Measurements from ENCODE around the gene TBXA2R.

The TBXA2R gene

DNA sequence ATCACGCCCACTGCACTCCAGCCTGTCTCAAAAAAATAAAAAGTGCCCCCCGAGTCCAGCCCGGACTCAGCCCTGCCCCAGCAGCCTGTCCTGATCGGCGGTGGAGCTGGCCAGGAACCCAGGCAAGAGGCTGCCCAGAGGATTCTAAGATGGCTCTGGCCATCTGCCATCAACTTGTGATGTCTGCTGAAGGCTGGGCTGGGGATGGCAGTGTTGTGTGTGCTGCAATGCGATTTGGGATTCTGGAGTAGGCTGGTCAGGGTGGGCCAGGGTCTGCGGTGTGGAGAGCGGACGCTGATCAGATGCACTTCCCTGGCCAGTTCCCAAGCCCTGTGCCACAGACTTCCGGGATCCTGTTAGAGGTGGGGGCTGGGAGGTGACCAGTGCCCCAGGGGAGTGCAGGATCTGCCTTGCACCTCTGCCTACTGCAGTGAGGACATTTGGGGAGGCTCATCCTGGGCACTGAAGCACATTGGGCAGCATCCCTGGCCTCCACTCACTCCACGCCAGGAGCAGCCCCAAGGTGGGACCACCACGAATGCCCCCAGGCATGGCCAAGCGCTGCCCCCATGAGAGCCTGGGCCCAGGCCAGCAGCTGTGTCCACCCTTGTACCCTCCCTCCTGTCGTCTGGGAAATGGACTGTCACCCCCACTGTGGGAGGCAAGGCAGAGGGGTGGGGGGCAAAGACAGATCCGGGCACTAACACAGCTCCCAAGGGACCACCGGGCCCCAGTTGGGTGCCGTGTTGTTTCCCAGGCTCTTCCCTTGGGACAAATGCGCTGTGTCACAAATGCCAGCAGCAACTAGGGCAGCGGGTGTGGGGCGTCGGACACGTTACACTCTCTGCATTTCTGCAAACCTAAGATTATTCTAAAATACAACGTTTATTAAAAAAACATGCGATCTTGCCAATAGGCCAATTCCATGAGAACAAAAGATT lies 3.4 kb upstream of the TBXA2R start:
- peaks cover 8% of the 10 kb centered on the region; the same call in 1 of the 2 replicates for H3K36me3 ChIP-seq (replicated peaks; ENCODE audit: insufficient read depth, low read length)
- H3K9me3 ChIP-seq (replicated peaks; ENCODE audit: insufficient read depth, low read length): no peaks in the 10 kb centered on the region
- no peaks in the 10 kb centered on the region; the same call in 1 of the 2 replicates for H3K27me3 ChIP-seq (replicated peaks; ENCODE audit: insufficient read depth, low read length)
- no peak overlapping the region for H3K4me3 ChIP-seq (ENCODE audit: low read length)
- H3K4me1 ChIP-seq (ENCODE audit: low read length): peaks cover 11% of the 10 kb centered on the region; the same call in 1 of the 2 replicates
- no peak overlapping the region for H3K27ac ChIP-seq (ENCODE audit: low read length)
- H3K4me2 ChIP-seq (ENCODE audit: low read depth, low read length): no peak overlapping the region
- TF ChIP-seq, protein P1, sequence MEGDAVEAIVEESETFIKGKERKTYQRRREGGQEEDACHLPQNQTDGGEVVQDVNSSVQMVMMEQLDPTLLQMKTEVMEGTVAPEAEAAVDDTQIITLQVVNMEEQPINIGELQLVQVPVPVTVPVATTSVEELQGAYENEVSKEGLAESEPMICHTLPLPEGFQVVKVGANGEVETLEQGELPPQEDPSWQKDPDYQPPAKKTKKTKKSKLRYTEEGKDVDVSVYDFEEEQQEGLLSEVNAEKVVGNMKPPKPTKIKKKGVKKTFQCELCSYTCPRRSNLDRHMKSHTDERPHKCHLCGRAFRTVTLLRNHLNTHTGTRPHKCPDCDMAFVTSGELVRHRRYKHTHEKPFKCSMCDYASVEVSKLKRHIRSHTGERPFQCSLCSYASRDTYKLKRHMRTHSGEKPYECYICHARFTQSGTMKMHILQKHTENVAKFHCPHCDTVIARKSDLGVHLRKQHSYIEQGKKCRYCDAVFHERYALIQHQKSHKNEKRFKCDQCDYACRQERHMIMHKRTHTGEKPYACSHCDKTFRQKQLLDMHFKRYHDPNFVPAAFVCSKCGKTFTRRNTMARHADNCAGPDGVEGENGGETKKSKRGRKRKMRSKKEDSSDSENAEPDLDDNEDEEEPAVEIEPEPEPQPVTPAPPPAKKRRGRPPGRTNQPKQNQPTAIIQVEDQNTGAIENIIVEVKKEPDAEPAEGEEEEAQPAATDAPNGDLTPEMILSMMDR (IDR thresholded peaks at IDR 0.05; ENCODE audit: low read length): no peak
- no peak for TF ChIP-seq EZH2 (optimal IDR thresholded peaks at IDR 0.05; ENCODE audit: low read depth, low read length)
- TF ChIP-seq EZH2phosphoT487 (IDR thresholded peaks at IDR 0.05; ENCODE audit: low read length): no peak
- H3F3A ChIP-seq (ENCODE audit: insufficient read depth, low read length): peaks cover 6% of the 10 kb centered on the region; the same call in 1 of the 2 replicates
- H3K9ac ChIP-seq (ENCODE audit: low read length): no peak overlapping the region
- H4K20me1 ChIP-seq (ENCODE audit: insufficient read depth, low read length): no peaks in the 10 kb centered on the region
- no peak for DNase-seq
- H2AFZ ChIP-seq (ENCODE audit: low read length): no peak overlapping the region
- H3K79me2 ChIP-seq (ENCODE audit: low read length): no peaks in the 10 kb centered on the region
- H3K9me2 ChIP-seq (replicated peaks; ENCODE audit: insufficient read depth, low read length): no peaks in the 10 kb centered on the region

DNA sequence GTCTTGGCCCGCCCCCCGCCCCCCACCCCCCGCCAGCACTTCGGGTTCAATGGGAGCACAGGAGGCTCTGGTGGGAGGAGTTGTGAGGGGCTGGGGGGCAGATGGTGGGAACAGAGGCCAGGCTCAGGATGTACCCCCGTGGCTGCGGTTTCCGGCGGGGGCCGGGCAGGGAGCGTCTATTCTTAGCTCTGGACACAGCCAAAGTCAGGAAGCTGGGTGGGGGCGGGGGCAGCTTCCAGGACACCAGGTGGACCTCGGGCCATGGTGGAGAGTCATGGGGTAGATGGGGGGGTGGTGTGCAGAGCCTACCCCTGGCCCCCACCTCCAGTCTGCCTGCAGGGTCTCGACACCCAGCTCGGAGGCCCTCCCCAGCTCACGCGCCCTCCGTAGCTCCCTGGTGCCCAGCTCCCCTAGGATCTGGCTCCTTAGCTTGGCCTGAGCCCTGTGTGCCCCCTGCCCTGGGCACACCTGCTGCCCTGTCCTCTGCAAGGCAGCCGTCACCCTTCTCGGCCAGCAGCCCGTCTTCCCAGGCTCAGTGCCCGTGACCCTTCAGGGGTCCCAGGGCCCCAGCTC lies 2.2 kb upstream of the TBXA2R start:
- Histone ChIP-seq H3K4me2 (ENCODE audit: low read depth, low read length) (no peak overlapping the region), H3K4me1 (ENCODE audit: low read length) (peaks cover 11% of the 10 kb centered on the region; the same call in 1 of the 2 replicates)

DNA sequence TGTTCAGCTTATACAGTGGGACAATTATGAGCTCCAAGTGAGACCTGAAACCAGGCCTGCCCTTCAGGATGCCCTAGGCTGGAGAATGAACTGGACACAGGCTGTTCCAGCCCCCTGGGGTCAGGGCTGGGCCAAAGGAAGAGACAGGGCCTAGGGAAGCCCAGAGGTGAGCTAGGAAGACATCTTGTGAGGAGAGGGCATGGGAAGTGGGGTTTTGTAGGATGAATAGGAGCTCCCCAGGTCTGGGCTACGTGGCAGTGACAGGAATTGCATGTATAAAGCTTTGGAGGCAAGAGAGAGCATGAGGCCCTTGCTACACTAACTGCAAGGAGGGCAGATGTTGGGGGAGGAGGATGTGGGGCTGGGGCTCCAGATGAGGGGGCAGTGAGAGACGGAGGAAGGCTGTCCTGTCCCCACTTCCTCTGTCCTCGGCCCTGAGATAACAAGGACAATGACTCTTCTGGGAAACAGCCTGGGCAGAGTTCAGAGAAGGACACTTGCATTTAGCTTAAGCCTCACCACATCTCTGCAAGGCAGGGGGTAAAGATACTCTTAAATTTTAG lies 1.5 kb upstream of the TBXA2R start:
- Histone ChIP-seq H3K4me3 (ENCODE audit: low read length) (no peak overlapping the region), H3K36me3 (replicated peaks; ENCODE audit: insufficient read depth, low read length) (peaks cover 8% of the 10 kb centered on the region; the same call in 1 of the 2 replicates), H3K27ac (ENCODE audit: low read length) (no peak overlapping the region), H3K79me2 (ENCODE audit: low read length) (no peaks in the 10 kb centered on the region), H4K20me1 (ENCODE audit: insufficient read depth, low read length) (no peaks in the 10 kb centered on the region), H3K4me1 (ENCODE audit: low read length) (peaks cover 11% of the 10 kb centered on the region; the same call in 1 of the 2 replicates), H2AFZ (ENCODE audit: low read length) (no peak overlapping the region), H3K4me2 (ENCODE audit: low read depth, low read length) (no peak overlapping the region), H3F3A (ENCODE audit: insufficient read depth, low read length) (peaks cover 6% of the 10 kb centered on the region; the same call in 1 of the 2 replicates), H3K9ac (ENCODE audit: low read length) (no peak overlapping the region), H3K9me3 (replicated peaks; ENCODE audit: insufficient read depth, low read length) (no peaks in the 10 kb centered on the region), H3K9me2 (replicated peaks; ENCODE audit: insufficient read depth, low read length) (no peaks in the 10 kb centered on the region), H3K27me3 (replicated peaks; ENCODE audit: insufficient read depth, low read length) (peaks cover 9% of the 10 kb centered on the region)
- TF ChIP-seq EZH2 (optimal IDR thresholded peaks at IDR 0.05; ENCODE audit: low read depth, low read length): no peak
- TF ChIP-seq, protein P1 (IDR thresholded peaks at IDR 0.05; ENCODE audit: low read length): no peak
- no peak for TF ChIP-seq EZH2phosphoT487 (IDR thresholded peaks at IDR 0.05; ENCODE audit: low read length)
- no peak for DNase-seq

More for the DNA sequence above, 2.2 kb upstream of the TBXA2R start:
- no peak for DNase-seq
- Histone ChIP-seq H3K36me3 (replicated peaks; ENCODE audit: insufficient read depth, low read length) (peaks cover 8% of the 10 kb centered on the region; the same call in 1 of the 2 replicates), H3K27ac (ENCODE audit: low read length) (no peak overlapping the region), H3K4me3 (ENCODE audit: low read length) (no peak overlapping the region), H3K9ac (ENCODE audit: low read length) (no peak overlapping the region), H3K9me3 (replicated peaks; ENCODE audit: insufficient read depth, low read length) (no peaks in the 10 kb centered on the region), H3K79me2 (ENCODE audit: low read length) (no peaks in the 10 kb centered on the region), H3K9me2 (replicated peaks; ENCODE audit: insufficient read depth, low read length) (no peaks in the 10 kb centered on the region), H2AFZ (ENCODE audit: low read length) (no peak overlapping the region), H3K27me3 (replicated peaks; ENCODE audit: insufficient read depth, low read length) (peaks cover 3% of the 10 kb centered on the region; the same call in 1 of the 2 replicates), H3F3A (ENCODE audit: insufficient read depth, low read length) (peaks cover 6% of the 10 kb centered on the region; the same call in 1 of the 2 replicates), H4K20me1 (ENCODE audit: insufficient read depth, low read length) (no peaks in the 10 kb centered on the region)
- TF ChIP-seq EZH2phosphoT487 (IDR thresholded peaks at IDR 0.05; ENCODE audit: low read length) (no peak), EZH2 (optimal IDR thresholded peaks at IDR 0.05; ENCODE audit: low read depth, low read length) (no peak)
- TF ChIP-seq, protein P1 (IDR thresholded peaks at IDR 0.05; ENCODE audit: low read length): no peak
